ENCODE measurements around the gene PRCC.

The PRCC gene

DNA sequence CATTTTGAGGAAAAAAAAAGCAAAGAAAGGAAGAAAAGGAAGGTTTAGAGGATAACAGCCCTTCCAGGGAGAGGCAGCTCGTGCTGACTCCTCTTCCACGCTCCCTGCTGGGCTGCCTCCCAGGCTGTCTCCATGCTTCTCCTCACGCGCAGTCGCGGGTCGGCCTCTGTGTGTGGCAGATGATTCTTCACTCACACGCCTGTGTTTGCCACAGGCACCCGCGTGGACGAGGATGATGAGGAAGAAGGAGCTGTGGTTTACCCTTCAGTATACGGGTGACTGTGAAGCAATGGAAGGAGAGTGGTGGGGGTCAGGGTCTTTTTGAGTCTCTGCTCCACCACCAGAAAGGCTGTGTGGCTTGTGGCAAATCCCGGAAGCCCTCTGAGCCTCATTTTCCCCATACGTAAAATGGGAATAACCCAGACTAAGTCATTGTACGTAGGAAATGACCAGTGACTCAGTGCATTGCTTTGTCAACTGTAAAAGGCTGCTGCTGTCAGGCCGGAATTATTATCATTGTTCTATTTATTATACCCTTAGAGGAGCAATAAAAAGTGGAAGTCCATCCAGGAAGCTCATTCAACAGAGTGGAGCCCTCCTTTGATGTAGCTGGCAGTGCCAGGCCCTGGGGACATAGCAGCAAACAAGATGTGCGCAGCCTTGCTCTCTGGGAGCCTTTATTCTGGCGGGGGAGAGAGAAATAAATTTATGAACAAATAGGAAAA, 61.2 kb downstream of the PRCC start:
- peaks cover 21% of the 10 kb centered on the region for H3K27me3 ChIP-seq (ENCODE audit: low read depth)
- no peaks in the 10 kb centered on the region for H3K9me3 ChIP-seq
- in situ Hi-C loops (cut with MboI; ENCODE audit: low sequenced_read_pairs), result no loop called here
- no peaks in the 10 kb centered on the region for H3K36me3 ChIP-seq (replicated peaks)
- H3K4me1 ChIP-seq, result no peaks in the 10 kb centered on the region
- no peak for DNase-seq (ENCODE audit: low spot score in 2 of 2)
- H3K4me3 ChIP-seq, result no peak overlapping the region

DNA sequence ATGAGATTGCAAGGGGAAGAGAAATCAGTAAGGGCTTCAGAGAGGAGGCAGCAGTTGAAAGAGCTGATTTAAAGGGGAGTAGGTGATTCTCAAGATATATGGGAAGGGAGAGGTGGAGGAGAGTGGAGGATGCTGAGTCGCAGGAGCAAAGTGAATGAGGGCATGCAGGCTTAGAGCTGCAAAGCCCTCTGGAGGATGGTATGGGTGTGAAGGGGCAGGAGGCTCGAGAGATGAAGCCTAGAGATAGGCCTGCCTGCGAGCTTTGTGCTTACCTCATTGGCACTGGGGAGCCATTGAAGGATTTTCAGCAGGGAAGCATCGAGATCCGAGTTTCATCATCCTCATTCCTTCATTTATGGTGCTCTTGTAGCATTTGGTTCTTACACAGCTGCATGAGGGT, 65.1 kb downstream of the PRCC start:
- DNase-seq (ENCODE audit: low spot score in 2 of 2), result no peak
- H3K27me3 ChIP-seq (ENCODE audit: low read depth), result peaks cover 37% of the 10 kb centered on the region
- no peaks in the 10 kb centered on the region for H3K36me3 ChIP-seq (replicated peaks)
- no peaks in the 10 kb centered on the region for H3K9me3 ChIP-seq
- no peak overlapping the region for H3K4me3 ChIP-seq
- in situ Hi-C loops (cut with MboI; ENCODE audit: low sequenced_read_pairs), result no loop called here
- H3K4me1 ChIP-seq, result no peaks in the 10 kb centered on the region

DNA sequence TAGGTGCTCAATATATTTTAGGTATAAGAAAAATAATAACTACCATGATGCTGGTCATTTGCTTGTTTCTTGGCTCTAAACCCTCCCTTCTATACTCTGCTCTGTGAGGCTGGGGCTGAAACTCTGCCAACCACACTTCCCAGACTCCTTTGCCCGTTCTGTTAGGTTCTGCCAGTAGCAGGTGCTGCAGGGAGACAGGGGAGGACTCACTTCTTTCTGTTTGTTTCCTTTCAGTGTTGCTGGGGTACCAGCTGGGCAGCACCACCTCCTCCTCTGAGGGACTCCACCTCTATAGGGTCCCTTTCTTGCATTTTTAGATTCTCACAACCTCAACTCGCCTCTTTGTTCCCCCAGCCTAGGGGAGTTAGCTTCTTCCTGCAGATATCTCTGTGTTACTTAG, 66.3 kb downstream of the PRCC start:
- Histone ChIP-seq H3K9me3 (no peaks in the 10 kb centered on the region), H3K4me3 (no peak overlapping the region), H3K36me3 (replicated peaks) (no peaks in the 10 kb centered on the region), H3K27me3 (ENCODE audit: low read depth) (peaks cover 37% of the 10 kb centered on the region), H3K4me1 (no peaks in the 10 kb centered on the region)
- in situ Hi-C loops (cut with MboI; ENCODE audit: low sequenced_read_pairs), result no loop called here
- no peak for DNase-seq (ENCODE audit: low spot score in 2 of 2)

DNA sequence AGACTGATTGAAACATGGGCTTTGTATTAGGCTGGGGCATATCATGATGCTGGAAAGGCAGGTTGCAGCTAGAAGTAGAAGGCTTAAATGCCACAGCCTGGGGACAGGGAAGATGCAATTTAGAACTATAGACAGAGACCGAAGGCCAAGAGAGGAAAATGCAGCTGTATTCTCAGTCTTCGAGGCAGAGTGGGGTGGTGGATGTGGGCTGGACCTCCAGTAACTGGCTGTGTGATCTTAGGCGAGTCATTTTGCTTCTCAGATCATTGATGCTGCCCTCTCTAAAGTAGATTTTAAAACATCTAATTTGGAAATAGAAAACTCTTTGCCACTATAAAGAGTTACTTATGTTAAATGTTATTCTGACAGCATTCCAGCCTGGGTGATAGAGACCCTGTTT, 67.0 kb downstream of the PRCC start:
- in situ Hi-C loops (cut with MboI; ENCODE audit: low sequenced_read_pairs), result no loop called here
- H3K9me3 ChIP-seq, result no peaks in the 10 kb centered on the region
- H3K4me1 ChIP-seq, result no peaks in the 10 kb centered on the region
- H3K27me3 ChIP-seq (ENCODE audit: low read depth), result peaks cover 37% of the 10 kb centered on the region
- no peak for DNase-seq (ENCODE audit: low spot score in 2 of 2)
- H3K4me3 ChIP-seq, result no peak overlapping the region
- no peaks in the 10 kb centered on the region for H3K36me3 ChIP-seq (replicated peaks)

DNA sequence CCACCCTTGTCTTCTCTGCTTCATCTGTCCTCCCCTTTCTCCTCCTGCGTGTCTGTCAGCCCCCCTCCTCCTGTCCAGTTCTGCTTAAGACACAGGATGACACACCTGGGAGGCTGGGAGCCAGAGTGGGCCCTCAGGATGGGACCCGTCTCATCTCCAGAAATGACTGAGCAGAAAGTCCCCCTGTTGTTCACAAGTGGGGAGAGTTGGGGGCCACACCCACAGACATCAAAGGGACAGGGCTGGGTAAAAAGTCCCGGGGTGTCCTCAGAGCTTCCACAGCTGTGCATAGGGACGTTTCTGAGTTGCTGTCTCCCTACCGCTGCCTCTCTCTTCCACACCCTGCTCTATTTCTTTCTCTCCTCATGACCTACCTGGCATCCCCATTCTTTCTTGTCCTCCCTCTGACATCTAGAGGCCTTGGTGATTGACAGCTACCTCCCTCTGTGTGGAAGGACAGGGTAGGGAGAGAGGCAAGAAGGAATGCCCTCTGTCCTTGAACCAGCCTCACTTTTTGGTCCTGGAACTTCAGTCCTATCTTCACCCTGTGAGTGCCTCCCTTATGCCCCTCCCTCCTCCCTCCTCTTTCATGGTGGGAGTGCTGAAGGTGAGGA, 68.8 kb downstream of the PRCC start:
- Histone ChIP-seq H3K36me3 (replicated peaks) (no peaks in the 10 kb centered on the region), H3K9me3 (no peaks in the 10 kb centered on the region), H3K4me1 (no peaks in the 10 kb centered on the region), H3K4me3 (no peak overlapping the region), H3K27me3 (ENCODE audit: low read depth) (peaks cover 36% of the 10 kb centered on the region)
- DNase-seq (ENCODE audit: low spot score in 2 of 2), result no peak
- in situ Hi-C loops (cut with MboI; ENCODE audit: low sequenced_read_pairs), result no loop called here

DNA sequence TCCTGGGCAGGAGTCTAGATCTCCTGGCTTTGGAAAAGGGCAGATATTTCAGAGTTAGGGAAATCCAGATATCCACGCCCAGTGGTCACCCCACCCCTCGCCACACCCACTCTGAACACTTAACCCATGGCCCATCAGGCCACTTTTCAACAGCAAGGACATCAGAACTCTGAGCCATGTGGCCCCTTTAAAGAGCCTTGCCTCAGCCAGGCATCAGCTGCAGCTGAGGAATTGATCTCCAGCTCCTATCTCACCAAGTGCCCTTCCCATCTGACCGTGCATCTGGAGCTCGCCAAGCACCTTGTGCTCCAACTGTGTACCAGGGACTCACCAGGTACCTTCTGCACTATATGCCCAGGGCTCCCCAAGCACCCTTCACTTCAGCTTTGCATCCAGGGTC, 69.6 kb downstream of the PRCC start:
- in situ Hi-C loops (cut with MboI; ENCODE audit: low sequenced_read_pairs), result no loop called here
- H3K27me3 ChIP-seq (ENCODE audit: low read depth), result peaks cover 28% of the 10 kb centered on the region

DNA sequence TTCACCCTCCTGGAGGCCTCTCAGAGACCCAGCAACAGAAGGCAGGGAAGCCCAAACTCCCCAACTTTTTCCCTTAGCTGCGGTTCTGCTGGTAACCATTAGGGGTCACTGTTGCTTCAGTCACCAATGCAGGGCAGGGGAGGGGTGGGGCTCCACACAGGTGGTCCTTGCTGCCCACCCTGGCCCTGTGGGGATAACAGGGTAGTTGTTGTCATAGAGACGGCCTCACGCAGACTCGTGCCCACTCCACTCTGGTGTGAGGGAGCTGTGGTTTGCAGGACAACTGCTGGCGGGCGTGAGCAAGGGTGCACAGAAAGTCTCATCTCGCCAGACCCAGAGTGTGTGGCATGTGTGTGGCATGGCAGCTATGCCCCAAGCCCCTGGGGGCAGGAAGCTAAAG, 71.6 kb downstream of the PRCC start:
- DNase-seq (ENCODE audit: low spot score in 2 of 2), result peak in 1 of 2 experiments; percentile 60
- H3K9me3 ChIP-seq, result no peaks in the 10 kb centered on the region
- no peaks in the 10 kb centered on the region for H3K36me3 ChIP-seq (replicated peaks)
- H3K27me3 ChIP-seq (ENCODE audit: low read depth), result peaks cover 12% of the 10 kb centered on the region
- in situ Hi-C loops (cut with MboI; ENCODE audit: low sequenced_read_pairs), result no loop called here
- no peak overlapping the region for H3K4me3 ChIP-seq
- H3K4me1 ChIP-seq, result no peaks in the 10 kb centered on the region

More for the DNA sequence above, 69.6 kb downstream of the PRCC start:
- Histone ChIP-seq H3K9me3 (no peaks in the 10 kb centered on the region), H3K4me3 (no peak overlapping the region), H3K36me3 (replicated peaks) (no peaks in the 10 kb centered on the region), H3K4me1 (no peaks in the 10 kb centered on the region)
- DNase-seq (ENCODE audit: low spot score in 2 of 2), result no peak

DNA sequence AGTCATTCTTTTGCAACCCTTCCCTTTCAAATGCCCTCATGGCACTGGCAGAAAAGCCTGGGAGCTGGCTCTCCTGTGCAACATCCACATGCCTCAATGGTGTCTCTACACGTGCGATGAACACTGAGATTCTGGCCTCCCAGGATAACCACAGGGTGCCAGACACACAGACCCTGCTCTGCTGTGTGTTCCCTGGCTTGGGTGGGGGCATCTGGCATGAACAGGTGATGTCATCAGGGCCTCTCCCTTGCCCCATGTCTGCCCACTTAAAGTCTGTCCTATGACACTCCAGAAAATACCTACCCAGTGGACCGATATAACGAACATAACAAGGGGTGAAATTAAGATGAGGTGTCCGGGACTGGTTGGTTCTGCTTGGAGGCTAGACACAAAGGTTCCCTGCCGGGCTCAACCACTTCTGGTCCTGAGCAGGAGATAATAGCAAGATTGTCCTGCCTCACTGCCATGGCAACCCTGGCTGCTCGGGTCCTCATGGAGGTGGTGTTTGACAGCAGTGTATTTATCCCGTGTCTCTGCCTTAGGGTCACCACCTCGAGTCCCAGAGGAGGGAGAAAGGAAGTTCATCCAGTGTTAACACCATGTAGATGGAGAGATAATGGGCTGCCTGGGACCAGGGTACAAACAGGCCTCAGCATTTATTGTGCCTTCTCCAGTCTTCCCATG, 72.2 kb downstream of the PRCC start:
- no peaks in the 10 kb centered on the region for H3K4me1 ChIP-seq
- no peak overlapping the region for H3K4me3 ChIP-seq
- no peaks in the 10 kb centered on the region for H3K36me3 ChIP-seq (replicated peaks)
- no peaks in the 10 kb centered on the region for H3K9me3 ChIP-seq
- in situ Hi-C loops (cut with MboI; ENCODE audit: low sequenced_read_pairs), result no loop called here
- no peak for DNase-seq (ENCODE audit: low spot score in 2 of 2)
- peaks cover 8% of the 10 kb centered on the region for H3K27me3 ChIP-seq (ENCODE audit: low read depth)

DNA sequence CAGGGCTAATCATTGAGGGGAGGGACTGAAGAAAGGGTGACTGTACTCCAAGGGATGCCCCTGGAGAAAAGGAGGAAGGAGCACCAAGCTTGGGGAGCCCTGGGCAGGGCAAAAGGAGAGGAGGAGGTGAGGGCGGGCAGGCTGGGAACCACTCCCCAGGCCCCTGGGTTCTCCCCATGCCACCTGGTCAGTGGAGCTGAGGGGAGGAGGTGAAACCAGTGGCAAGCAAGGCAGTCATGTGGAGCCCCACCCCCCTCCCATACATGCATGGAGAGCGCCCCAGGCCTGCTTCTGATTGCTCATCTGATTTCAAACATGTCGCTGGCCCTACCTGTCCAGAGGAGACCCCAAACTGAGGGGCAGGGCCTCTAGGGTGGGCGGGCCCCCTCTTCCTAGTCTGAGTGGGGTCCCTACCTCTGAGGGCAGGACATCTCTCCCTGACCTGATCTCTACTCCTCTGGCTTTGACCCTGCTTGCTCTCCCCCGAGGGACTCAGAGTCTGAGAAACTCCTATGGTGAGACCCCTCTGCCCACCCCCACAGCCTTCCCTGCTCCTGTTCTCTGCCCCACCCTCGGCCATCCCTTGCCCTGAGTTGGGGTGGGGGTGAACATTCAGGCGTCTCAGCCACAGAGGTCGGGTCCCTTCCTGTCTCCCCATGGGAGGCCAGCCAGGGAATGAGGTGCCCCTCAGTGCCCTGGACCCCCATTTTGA, 73.0 kb downstream of the PRCC start:
- in situ Hi-C loops (cut with MboI; ENCODE audit: low sequenced_read_pairs), result no loop called here
- no peak overlapping the region for H3K4me3 ChIP-seq
- H3K36me3 ChIP-seq (replicated peaks), result no peaks in the 10 kb centered on the region
- H3K27me3 ChIP-seq (ENCODE audit: low read depth), result peaks cover 2% of the 10 kb centered on the region; the same call in 1 of the 2 replicates
- DNase-seq (ENCODE audit: low spot score in 2 of 2), result no peak
- H3K9me3 ChIP-seq, result no peaks in the 10 kb centered on the region
- H3K4me1 ChIP-seq, result no peaks in the 10 kb centered on the region

DNA sequence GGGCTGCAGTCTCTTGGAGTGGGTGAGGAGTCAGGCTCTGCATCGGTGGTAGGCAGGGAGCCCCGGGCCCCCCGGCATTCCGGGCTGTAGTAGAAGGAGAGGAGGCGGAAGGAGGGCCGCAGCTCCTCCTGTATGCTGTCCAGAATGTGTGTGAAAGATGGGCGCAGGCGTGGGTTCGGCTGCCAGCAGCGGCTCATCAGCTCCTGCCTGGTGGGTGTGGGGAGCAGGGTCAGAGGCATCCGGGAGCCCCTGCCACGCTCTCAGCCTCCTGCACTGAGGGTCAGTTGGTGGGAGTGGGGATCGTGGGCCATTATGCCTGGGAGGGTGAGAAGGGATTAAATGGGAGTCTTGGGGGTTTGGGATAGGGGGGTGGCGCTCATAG, 73.6 kb downstream of the PRCC start:
- DNase-seq (ENCODE audit: low spot score in 2 of 2), result no peak
- in situ Hi-C loops (cut with MboI; ENCODE audit: low sequenced_read_pairs), result no loop called here
- no peaks in the 10 kb centered on the region for H3K9me3 ChIP-seq
- no peaks in the 10 kb centered on the region for H3K4me1 ChIP-seq
- no peaks in the 10 kb centered on the region for H3K36me3 ChIP-seq (replicated peaks)
- H3K27me3 ChIP-seq (ENCODE audit: low read depth), result no peaks in the 10 kb centered on the region
- no peak overlapping the region for H3K4me3 ChIP-seq

DNA sequence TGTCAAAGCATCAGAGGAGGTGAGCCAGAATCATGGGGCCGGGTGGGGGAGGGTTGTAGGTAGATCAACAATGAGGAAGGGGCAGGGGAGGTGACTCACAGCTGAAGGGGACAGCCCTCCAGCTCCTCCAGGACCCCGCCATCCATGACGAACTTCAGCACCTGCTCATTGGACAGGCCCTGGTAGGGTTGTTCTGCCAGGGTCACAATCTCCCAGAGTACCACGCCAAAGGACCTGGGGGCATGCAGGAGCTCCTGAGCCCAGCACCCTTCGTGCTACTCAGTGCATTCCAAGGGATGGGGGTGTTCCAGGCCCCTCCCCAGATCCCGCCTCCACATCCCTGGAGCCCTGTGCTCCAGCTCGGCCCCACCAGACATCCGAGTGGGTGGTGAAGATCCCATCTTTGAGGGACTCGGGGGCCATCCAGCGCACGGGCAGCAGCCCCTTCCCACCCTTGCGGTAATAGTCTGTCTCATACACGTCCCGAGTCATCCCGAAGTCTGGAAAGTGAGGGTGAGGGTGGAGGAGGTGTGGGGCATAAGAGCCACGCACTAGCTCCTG, 74.0 kb downstream of the PRCC start:
- in situ Hi-C loops (cut with MboI; ENCODE audit: low sequenced_read_pairs), result no loop called here
- H3K36me3 ChIP-seq (replicated peaks), result no peaks in the 10 kb centered on the region
- no peaks in the 10 kb centered on the region for H3K9me3 ChIP-seq
- no peak overlapping the region for H3K4me3 ChIP-seq
- no peaks in the 10 kb centered on the region for H3K4me1 ChIP-seq
- H3K27me3 ChIP-seq (ENCODE audit: low read depth), result no peaks in the 10 kb centered on the region
- no peak for DNase-seq (ENCODE audit: low spot score in 2 of 2)

DNA sequence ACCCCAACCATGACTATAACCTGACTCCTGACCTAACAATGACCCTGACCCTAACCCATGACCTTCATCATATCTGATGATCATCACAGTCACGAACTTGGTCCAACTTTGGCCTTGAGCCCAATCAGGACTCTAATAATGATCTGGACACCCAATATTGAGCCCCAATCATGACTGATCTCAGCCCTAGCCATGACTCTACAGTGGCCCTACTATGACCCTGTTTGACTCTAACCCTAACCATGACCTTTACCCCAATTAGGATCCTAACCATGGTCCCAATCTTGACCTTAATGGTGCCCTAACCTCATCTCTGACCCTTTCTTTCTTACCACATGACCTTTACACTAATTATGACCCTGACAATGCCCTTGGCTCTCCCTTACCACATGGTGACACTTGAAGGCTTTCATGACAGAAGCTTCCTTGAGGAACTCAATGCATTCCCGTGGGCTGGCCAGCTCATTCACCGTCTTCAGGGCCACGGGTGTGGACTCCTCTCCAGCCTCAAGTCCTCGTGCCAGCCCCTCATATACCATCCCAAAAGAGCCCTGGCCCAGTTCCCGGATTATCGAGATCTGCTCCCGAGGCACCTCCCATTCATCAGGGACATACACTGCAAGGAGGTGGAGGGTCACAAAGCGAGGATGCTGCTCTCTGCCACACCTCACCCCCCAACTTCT, 75.4 kb downstream of the PRCC start:
- no peaks in the 10 kb centered on the region for H3K9me3 ChIP-seq
- H3K27me3 ChIP-seq (ENCODE audit: low read depth), result peaks cover 2% of the 10 kb centered on the region; the same call in 1 of the 2 replicates
- no peak overlapping the region for H3K4me3 ChIP-seq
- H3K4me1 ChIP-seq, result no peaks in the 10 kb centered on the region
- DNase-seq (ENCODE audit: low spot score in 2 of 2), result no peak
- H3K36me3 ChIP-seq (replicated peaks), result no peaks in the 10 kb centered on the region
- in situ Hi-C loops (cut with MboI; ENCODE audit: low sequenced_read_pairs), result no loop called here

DNA sequence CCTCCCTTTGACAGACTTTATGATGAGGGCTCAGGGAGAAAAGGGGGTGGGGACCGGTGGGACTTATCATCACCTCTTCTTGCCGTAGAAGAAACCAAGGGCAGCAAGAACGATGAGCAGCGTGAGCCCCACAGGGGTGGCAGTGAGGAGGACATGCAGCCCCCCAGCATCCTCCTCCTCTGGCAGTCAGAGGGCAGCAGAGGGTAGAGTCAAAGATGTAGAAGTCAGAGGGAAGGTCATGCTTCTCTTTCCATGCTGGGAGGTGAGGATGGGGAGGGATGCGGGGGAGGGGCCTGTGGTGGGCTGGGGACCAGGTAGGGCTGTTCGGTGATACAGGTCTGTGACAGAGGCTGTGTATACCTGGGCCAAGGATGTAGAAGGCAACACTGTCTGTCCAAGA, 76.8 kb downstream of the PRCC start:
- no peaks in the 10 kb centered on the region for H3K9me3 ChIP-seq
- no peak for DNase-seq (ENCODE audit: low spot score in 2 of 2)
- peaks cover 10% of the 10 kb centered on the region for H3K27me3 ChIP-seq (ENCODE audit: low read depth)
- in situ Hi-C loops (cut with MboI; ENCODE audit: low sequenced_read_pairs), result no loop called here
- no peaks in the 10 kb centered on the region for H3K36me3 ChIP-seq (replicated peaks)
- H3K4me3 ChIP-seq, result no peak overlapping the region
- H3K4me1 ChIP-seq, result no peaks in the 10 kb centered on the region
